ENCODE measurements around the gene SMIM44.

SMIM44 gene

DNA sequence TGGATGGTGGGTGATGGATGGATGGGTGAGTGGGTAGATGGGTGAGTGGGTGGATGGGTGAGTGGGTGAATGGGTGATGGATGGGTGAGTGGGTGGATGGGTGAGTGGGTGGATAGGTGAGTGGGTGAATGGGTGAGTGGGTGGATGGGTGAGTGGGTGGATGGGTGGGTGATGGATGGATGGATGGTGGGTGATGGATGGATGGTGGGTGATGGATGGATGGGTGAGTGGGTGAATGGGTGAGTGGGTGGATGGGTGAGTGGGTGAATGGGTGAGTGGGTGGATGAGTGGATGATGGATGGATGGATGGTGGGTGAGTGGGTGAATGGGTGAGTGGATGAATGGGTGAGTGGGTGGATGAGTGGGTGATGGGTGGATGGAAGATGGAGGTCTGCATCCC is 5.7 kb downstream of the SMIM44 start:
- no peak for DNase-seq (ENCODE audit: low spot score)

DNA sequence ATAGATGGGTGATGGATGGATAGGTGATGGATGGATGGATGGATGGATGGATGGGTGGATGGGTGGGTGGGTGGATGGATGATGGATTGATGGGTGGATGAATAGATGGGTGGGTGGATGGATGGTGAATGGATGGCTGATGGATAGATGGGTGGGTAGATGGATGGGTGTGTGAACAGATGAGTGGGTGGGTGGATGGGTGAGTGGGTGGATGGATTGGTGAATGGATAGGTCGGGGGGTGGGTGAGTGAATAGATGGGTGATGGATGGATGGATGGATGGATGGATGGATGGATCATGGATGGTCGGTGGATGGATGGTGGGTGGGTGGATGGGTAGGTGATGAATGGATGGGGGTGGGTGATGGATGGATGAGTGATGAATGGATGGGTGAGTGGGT is 6.4 kb downstream of the SMIM44 start:
- no peak for DNase-seq (ENCODE audit: low spot score)

DNA sequence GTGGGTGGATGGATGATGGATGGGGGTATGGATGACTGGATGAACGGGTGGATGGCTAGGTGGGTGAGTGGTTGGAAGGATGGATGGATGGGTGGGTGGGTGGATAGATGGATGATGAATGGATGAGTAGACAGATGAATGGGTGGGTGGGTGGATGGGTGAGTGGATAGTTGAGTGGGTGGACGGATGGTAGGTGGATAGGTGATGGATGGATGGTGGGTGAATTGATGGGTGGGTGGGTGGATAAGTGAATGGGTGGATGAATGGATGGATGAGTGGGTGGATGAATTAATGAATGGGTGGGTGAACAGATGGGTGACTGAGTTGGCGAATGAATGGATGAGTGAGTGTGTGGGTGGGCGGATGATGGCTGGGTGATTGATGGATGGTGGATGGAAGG is 7.8 kb downstream of the SMIM44 start:
- DNase-seq (ENCODE audit: low spot score), result no peak

DNA sequence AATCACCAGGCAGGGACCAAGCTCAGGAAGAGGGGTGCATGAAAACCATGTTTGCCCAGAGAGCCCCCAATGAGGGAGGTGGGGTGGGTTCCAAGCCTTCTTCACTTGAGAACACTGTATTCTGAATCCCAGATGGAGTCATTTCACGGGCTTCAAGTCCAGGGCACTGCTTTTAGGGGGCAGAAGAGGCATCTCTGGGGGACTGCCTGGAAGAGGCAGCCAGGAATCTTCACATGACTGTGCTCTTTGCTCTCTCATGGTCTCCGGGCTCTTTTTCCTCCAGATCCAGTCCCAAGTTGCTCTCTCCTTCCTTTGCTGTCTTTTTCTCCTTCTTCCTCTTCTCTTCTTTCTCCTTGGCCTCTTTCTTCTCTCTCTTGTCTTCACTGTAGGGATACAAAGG is 8.6 kb downstream of the SMIM44 start:
- DNase-seq (ENCODE audit: low spot score), result no peak

DNA sequence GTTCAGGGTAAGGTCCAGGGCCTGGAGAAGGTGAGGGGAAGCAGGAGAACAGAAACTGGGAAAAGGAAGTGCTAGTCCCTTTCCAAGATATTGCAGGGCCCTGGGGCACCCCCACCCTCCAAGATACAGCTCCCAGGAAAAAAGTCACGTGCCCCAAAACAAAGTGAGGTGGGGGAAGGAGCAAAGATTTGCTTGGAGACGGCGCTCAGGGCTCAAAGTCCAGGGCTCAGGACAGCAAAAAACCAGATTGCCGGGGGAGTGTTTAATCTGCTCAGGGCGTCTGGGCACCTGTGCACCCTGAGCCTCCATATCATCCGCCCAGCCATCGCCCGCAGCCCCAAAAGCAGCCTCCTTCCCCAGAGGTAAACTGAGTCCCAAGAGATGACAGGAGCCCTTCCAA is 9.2 kb downstream of the SMIM44 start:
- no peak for DNase-seq (ENCODE audit: low spot score)

DNA sequence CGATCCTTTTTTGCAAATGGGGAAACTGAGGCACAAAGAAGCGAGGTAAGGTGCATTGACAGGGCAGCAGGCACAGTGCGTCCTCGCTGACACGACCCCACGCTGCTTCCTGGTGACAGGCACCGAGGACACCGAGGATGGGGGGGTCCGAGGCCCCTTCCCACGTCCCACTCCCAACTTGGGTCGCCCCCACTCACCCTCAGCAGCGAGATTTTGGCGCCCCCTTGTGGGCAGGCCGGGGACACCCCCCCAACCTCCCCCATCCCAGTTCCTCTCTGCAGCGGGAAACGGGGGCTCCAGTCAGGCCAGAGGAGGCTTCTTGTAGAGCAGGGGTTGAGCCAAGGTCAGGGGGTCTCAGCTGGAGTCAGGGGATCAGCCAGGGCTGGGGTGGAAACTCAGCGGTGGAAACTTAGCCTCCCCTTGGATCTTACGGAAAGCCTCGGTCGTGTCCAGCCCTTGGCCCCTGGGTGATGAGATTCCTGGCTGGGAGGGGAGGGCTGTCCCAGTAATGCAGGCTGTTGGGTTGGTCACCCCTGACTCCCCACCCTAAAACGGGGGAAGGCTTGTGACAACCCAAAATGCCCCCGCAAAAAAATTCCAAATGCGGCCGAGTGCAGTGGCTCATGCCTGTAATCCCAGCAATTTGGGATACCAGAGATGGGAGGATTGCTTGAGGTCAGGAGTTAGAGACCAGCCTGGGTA is 11.1 kb downstream of the SMIM44 start:
- no peak for DNase-seq (ENCODE audit: low spot score)

DNA sequence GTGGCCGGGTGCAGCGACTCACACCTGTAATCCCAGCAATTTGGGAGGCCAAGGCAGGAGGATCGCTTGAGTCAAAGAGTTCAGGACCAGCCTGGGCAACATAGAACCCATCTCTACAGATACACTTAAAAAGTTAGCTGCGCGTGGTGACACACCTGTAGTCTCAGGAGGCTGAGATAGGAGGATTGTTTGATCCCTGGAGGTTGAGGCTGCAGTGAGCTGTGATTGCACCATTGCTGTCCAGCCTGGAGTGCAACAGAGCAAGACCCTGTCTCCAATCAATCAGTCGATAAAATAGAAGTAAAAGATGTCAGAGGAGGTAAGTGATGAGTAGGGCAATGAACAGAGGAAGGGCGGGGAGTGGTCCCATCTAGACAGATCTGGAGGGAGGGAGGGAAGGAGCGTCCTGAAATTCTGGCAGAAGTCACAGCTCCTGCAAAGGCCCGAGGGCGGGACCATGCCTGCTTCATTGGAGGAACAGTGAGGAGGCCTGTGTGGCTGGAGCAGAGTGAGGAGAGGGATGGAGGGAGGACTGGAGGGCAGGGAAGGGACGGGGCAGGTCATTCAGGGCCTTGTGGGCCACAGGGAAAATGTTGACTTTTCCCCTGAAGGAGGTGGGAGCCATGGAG is 12.6 kb downstream of the SMIM44 start:
- no peak for DNase-seq (ENCODE audit: low spot score)

DNA sequence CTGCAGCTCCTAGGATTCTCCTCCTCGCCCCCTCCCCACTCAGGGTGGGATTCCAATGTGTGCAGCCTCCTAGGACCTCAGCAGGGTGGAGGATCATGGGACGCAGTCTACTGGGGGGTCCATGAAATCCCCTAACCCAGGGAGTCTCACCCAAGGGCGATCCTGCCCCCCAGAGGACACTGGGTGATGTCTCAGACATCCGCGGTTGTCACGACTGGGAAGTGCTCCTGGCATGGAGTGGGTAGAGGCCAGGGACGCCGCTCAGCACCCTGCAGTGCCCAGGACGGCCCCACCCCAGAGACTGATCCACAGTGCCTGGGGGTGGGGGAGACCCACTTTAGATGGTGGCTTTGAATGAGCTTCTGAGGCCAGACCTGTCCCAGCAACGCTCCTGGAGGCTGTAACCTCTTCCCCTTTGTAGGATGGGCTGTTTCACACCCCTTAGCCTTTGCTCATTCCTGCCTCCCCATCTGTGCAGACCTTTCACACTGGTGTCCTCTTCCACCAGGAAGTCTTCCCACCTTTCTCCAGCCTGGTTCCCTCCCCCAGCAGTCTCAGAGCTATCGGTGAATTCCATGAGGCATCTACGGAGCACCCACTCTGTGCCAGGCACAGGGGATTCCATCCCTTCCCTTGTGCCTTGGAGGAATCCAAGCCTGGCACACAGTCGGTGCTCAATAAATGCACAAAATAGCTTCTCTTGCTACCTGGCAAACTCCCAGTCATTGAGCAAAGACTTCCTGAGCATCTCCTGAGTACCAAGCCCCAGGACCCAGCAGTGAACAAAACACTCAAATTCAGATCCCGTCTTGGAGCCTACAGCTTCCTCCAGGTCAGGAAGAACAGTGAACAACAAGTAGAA is 13.4 kb downstream of the SMIM44 start:
- DNase-seq (ENCODE audit: low spot score), result no peak

DNA sequence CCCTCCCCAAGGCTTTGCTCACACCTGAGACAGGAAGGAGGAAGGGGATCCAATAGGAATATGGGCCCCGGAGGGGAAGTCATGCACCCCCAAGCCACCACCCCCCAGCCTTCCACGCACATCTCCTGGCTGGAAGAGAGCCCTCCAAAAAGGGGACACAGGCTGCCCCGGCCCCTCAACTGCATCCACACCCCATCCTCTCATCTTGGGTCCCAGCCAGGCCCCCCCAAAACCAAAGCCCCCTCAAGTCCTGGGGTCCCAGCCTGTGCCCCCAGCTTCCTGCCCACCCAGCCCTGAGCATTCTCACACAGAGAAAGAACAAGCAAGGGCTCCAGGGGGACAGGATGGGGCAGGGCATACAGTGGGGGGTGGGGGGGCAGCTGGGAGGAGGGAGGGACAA is 15.0 kb downstream of the SMIM44 start:
- no peak for DNase-seq (ENCODE audit: low spot score)

DNA sequence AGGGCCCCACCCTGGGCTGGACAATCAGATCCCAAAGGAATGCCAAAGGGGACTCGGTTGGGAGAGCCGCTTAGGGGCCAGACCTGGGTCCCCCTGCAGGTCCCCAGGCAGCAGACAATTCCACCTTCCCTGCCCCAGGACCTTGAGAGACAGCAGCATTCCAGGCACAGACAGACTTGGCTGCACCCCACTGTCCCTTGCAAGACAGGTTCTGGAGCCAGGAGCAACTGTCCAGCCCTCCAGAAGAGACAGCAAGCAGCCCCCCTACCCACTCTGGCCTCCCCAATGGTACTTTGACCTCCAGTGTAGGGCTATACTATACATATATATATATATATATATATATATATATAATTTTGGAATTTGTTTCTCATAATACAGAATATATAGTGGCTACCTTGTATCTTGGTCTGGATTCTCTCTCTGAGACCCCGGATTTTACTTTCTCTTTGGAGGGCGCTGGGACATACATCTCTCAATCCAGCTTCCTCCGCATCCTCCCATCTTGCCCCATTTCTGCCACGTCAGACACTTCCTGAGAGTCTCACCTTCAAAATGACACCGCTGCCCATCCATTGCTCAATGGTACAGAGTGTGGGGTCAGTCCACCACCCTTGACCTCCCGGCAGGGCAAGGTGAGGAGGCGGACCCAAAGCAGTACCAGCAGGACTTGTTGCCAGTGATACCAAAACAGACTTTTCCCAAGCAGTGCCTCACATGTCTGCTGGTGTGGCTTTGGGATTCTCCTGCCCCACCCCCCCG is 15.6 kb downstream of the SMIM44 start:
- no peak for DNase-seq (ENCODE audit: low spot score)

DNA sequence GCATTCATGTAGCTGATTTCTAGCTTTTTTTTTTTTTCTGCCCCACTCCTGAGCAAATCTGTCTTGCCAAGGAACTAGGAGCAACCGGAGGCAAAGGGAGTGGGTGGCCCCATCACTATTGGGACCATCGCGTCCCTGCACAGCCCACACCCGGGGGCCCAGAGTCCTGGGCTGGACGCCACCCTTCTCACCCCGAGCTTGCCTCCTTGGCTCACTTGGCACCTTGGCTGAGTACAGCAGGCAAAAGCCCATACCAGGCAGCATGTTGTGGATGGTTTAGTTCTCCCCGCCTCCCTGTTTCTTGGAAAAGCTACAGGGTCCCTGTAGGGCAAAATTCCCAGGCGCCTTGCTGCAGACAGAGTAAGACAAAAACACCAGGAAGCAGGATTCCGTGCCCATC is 16.6 kb downstream of the SMIM44 start:
- DNase-seq (ENCODE audit: low spot score), result no peak

DNA sequence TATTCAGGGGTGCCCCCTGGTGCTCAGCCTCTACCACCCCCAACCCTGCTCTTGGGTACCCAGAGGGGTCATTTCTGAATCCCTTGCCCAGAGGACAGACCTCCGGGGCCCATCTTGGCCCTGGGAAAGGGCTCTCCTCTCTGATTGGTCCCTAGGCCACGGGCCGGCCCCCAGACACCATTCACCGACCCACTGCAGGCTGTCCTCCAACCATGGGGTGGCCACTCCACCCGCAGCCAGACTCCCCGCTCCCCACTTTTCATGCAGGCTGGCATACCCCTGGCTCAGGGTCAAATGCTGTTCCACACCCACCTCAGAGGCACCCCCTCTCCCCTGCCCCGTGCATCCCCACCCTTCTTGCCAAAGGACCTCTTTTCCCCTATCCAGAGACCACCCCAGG is 17.7 kb downstream of the SMIM44 start:
- no peak for DNase-seq (ENCODE audit: low spot score)

DNA sequence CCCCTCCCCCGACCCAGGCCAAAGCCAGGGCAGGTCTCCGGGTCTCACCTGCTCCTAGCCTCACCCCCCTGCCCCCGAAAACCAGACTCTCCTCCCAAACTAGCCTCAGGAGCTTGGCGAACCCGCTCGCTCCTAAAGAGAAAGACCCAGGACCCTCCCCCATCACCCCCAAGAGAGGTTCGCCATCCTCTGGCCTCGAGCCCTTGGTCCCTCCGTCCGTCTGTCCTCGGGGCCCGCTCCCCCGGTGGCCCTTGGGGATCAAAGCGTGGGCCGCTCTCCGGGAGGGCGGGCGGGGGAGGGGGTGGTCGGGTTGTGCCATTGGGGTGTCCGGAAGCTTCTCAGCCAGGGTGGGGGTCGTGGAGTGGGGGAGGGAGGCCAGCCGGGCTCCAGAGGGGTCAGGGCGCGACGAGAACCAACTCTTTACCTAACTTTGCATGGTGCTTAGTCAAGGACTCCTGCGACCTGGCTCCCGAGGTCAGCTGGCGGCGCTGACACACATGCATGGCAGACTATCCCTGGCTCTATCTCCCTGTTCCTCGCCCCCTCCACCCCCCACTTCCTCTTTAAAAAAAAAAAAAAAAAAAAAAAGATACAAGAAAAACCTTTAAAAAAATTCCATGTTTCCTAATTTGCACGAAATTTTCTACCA is 18.5 kb downstream of the SMIM44 start:
- DNase-seq (ENCODE audit: low spot score), result no peak

DNA sequence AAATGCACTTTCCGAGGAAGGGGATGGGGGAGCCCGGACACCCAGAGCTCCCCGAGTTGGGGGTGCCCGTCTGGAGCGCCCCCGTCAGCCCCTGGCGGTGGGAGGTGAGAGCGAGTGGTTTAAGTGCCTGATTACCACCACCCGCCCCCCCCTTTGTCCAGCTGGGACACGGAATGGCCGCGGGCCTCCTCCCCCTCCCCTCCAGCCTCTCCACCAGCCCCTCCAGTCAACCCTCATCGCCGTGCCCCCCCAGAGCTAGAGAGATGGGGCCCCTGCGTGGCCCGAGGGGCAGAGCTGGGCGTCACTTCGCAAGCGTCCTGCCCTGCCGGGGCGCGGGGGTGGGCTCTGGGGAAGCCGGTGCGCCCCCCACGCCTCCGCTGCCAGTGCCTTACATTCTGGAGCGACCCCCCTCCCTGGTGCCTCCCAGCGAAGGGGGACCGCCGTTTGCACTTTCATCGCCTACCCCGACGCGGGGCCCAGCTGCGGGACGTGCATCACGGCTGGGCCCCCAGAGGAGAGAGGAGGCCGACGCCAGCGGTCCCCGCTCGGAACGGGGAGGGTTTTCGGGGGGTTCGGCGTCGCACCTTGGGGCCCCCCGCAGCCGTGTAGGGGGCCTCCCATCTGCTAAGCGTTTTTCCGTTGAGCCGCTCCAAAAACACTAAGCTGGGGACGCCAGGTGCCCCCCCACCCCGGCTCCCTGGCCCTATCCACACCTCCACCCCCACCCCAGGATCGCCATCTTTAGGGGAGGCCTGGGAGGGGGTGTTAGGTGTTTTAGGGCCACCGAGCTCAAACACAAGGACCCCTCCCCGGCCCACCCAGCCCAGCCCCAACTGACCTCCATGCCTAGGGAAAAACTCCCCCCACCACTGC is 19.3 kb downstream of the SMIM44 start:
- no peak for DNase-seq (ENCODE audit: low spot score)

DNA sequence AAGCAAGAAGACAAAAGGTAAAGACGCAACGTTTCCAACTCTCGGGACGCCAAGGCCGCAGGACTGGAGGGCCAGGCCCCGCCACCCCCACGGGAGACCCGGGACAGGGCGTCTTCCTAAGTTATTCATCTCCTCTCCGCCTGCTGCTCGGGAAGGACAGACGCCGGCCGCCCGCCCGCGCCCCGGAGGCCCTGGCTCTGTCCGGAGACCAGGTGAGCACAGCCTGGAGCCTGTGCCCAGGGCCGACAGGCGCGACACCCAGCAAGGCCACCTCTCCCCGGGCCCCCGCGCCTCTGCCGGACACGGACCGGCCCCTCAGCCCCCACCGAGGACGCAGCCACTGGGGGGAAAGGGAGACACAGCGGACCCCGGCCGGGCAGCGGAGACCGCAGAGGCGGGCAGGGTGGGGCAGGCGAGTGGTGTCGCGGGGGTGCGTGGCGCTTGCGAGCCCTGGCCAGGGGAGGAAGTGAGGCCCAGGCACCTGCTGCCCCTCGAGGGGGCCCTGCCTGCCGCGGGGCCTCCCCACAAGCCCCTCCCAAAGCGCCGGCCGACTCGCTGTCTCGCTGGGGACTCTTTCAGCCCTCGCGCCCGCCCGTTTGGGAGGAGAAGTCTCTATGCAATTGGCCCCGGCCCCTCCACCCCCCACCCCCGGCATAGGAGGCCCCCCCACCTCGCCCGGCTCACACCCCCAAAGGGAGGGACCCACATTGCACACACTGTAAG is 20.1 kb downstream of the SMIM44 start:
- no peak for DNase-seq (ENCODE audit: low spot score)

DNA sequence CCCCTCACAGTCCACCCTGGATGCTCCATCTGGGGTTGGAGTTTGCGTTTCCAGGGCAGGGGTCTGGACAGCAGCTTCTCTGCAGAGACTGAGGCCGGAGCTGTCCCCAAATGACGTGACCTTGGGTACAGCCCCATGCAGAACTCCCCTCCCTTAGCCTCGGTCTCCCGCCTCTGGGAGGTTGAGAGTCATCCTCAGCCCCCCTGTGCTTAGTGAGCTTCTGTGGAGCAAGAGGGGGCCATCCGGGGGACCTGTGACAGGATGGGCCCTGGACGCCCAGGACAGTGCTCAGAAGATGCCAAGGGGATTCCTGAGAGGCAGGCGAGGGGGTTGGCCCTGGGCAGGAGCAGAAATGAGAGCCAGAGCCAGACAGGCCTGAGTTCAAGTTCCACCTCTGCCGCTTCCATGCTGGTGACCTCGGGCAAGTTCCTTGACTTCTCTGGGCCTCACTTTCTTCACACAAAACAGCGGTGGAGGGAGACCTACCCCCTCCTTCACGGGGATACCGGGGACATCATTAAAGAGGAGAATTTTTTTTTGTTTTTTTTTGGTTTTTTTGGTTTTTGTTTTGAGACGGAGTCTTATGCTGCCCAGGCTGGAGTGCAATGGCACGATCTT is 23.2 kb downstream of the SMIM44 start:
- DNase-seq (ENCODE audit: low spot score), result no peak

DNA sequence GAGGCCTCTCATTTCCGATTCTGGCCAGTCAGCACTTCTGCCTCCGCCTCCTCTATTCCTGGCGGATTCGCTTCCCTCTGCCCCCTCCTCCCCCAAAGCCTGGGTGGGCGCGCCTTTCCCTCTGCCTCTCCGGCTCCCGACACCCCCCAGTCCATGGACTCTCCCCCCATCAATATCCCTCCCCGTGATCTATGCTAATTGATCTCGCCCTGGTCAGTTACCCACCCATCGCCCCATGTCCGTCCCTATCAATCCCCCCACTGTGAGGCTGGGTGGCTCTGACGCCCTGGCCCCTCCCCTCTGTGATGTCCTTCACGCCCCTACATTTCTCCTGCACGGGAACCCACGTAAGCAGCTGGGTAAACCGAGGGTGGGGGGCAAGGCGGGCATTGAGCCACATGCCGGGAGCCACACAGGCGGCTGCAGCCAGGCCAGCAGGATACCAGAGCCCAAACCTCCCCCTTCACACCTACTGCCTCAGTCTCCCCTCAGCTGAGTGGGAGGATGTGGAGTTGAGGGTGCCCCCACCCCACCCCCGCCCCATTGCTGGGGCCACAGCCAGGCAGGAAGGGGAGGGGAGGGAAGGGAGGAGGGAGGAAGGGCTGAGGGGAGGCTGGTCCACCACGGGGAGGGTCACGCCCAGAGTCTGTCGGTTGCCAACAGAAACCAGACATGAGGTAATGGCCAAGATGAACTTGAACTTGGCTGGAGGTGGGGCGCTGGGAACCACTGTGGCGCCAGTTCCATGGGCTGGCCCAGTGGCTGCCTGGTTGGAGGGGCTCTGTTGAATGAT is 24.0 kb downstream of the SMIM44 start:
- no peak for DNase-seq (ENCODE audit: low spot score)

DNA sequence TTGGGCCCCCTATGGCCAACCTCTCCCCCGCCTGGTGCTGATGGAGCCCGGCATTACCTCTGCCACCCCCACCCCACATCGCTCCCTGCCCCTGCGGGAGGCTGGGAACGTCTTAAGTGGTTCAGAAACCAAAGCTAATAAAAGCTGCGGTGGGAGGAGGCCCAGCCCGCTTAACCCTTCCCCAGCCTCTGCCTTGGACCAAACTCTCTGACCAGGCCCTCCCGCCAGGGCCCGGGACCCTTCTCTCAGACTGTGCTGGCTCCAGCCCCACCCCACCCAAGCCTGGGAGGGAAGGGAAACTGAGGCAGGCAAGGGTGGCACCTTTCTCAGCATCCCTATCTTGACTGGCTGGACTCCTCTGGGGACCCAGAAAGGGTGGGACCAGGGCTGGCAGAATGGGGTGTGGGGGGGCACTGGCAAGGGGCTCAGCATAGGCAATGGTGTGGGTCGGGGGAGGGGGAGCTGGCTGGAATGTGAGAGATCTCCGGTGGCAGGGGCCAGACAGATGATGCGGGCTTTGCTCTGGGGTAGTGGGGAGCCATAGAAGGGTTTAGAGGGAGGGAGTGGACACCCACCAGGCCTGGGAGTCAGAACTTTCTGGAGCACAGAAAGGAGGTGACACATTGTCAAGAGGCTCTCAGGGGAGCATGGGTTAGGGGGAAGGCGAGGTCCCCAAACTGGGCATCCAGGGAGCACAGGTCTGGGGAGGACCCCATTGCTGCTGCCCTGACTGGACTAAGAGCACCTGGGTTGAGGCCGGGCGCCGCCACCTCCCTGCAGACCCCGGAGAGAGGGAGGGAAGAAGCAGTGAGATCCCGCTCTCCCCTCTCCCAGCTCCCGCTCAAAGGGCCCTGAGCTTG is 24.8 kb downstream of the SMIM44 start:
- DNase-seq (ENCODE audit: low spot score), result no peak
